RWPE2 (cell line): ENCODE results near the gene CEP97.

ENCODE experiments used
- ATAC-seq: fragments of 200-7000 bp; cut with Tn5 transposase; 3 replicates; pipeline ENCODE4 v1.9.1; 2021; ENCODE audit warnings: low read depth
- DNase-seq: peaks from one replicate; pipeline ENCODE4 v3.0.0-alpha.2; 2020; ENCODE audit warnings: low spot score
- H3K27ac ChIP-seq: fragments of 450-650 bp; 2 replicates; pipeline ENCODE4 v1.5.1; 2017; ENCODE audit warnings: mild to moderate bottlenecking; ENCODE audit not compliant: poor library complexity, severe bottlenecking
- H3K27me3 ChIP-seq: fragments of 250-450 bp; sonication (Bioruptor Pico); 2 replicates; pipeline ENCODE4 v1.5.1; 2021; ENCODE audit warnings: mild to moderate bottlenecking, moderate library complexity; ENCODE audit not compliant: insufficient read depth, poor library complexity, severe bottlenecking
- H3K36me3 ChIP-seq: fragments of 250-450 bp; sonication (Bioruptor Pico); 2 replicates; pipeline ENCODE4 v1.5.1; 2020; ENCODE audit warnings: low read depth, mild to moderate bottlenecking, moderate library complexity
- H3K4me1 ChIP-seq: fragments of 250-450 bp; sonication (Bioruptor Pico); 2 replicates; pipeline ENCODE4 v1.5.1; 2021; ENCODE audit warnings: mild to moderate bottlenecking, moderate library complexity; ENCODE audit not compliant: insufficient read depth, poor library complexity, severe bottlenecking
- H3K4me3 ChIP-seq: fragments of 250-450 bp; sonication (Bioruptor Pico); 2 replicates; pipeline ENCODE4 v1.5.1; 2021; ENCODE audit warnings: mild to moderate bottlenecking, moderate library complexity; ENCODE audit not compliant: severe bottlenecking
- H3K9me3 ChIP-seq: fragments of 250-450 bp; sonication (Bioruptor Pico); 2 replicates; pipeline ENCODE4 v1.5.1; 2021; ENCODE audit warnings: mild to moderate bottlenecking, moderate library complexity; ENCODE audit not compliant: severe bottlenecking
- CTCF ChIP-seq: fragments of 450-650 bp; IDR thresholded peaks from one replicate; pipeline ENCODE4 v1.5.1; 2017; ENCODE audit warnings: mild to moderate bottlenecking, moderate library complexity; ENCODE audit not compliant: poor library complexity, severe bottlenecking

CEP97 gene

GRCh38 chr3:101779822-101780381, 55.5 kb downstream of the CEP97 start:
- peak overlapping the region; percentile 24 for H3K27ac ChIP-seq
- no peaks in the 10 kb centered on the region for H3K9me3 ChIP-seq
- peaks cover 23% of the 10 kb centered on the region for H3K36me3 ChIP-seq
- peaks cover 10% of the 10 kb centered on the region for H3K4me1 ChIP-seq
- no peak for TF ChIP-seq CTCF
- H3K27me3 ChIP-seq = no peaks in the 10 kb centered on the region
- peak overlapping the region; percentile 82 for H3K4me3 ChIP-seq
- DNase-seq (no peak), ATAC-seq (no peak)

GRCh38 chr3:101780661-101781060, 56.2 kb downstream of the CEP97 start:
- Histone ChIP-seq H3K9me3 (no peaks in the 10 kb centered on the region), H3K27me3 (no peaks in the 10 kb centered on the region), H3K36me3 (peaks cover 29% of the 10 kb centered on the region), H3K4me1 (peaks cover 10% of the 10 kb centered on the region), H3K27ac (no peak overlapping the region), H3K4me3 (no peak overlapping the region)
- no peak for DNase-seq
- no peak for ATAC-seq
- no peak for TF ChIP-seq CTCF

GRCh38 chr3:101781166-101781565, 56.8 kb downstream of the CEP97 start:
- no peak for TF ChIP-seq CTCF

GRCh38 chr3:101784855-101785613, 60.6 kb downstream of the CEP97 start:
- Histone ChIP-seq H3K4me3 (no peak overlapping the region), H3K27me3 (no peaks in the 10 kb centered on the region), H3K9me3 (no peaks in the 10 kb centered on the region), H3K36me3 (peaks cover 66% of the 10 kb centered on the region), H3K27ac (no peak overlapping the region), H3K4me1 (peaks cover 9% of the 10 kb centered on the region)
- DNase-seq (no peak), ATAC-seq (no peak)
- no peak for TF ChIP-seq CTCF

More at GRCh38 chr3:101781166-101781565, 56.8 kb downstream of the CEP97 start:
- no peaks in the 10 kb centered on the region for H3K9me3 ChIP-seq
- peaks cover 34% of the 10 kb centered on the region for H3K36me3 ChIP-seq
- peaks cover 10% of the 10 kb centered on the region for H3K4me1 ChIP-seq
- DNase-seq (no peak), ATAC-seq (no peak)
- H3K4me3 ChIP-seq = no peak overlapping the region
- no peak overlapping the region for H3K27ac ChIP-seq
- no peaks in the 10 kb centered on the region for H3K27me3 ChIP-seq

GRCh38 chr3:101791778-101792177, 67.4 kb downstream of the CEP97 start:
- DNase-seq = no peak
- Histone ChIP-seq H3K36me3 (peaks cover 49% of the 10 kb centered on the region), H3K4me1 (no peaks in the 10 kb centered on the region), H3K27me3 (no peaks in the 10 kb centered on the region), H3K27ac (no peak overlapping the region), H3K4me3 (no peak overlapping the region), H3K9me3 (no peaks in the 10 kb centered on the region)
- TF ChIP-seq CTCF = no peak
- no peak for ATAC-seq
